ENCODE data around the gene TEAD4. TPM values are rescaled to one million over a fixed set of nuclear protein-coding genes. Genes with fewer than 3 reads are reported as not detected.

Gene TEAD4
- 14.1 and 23.1 TPM in 2 replicates for total RNA-seq

DNA sequence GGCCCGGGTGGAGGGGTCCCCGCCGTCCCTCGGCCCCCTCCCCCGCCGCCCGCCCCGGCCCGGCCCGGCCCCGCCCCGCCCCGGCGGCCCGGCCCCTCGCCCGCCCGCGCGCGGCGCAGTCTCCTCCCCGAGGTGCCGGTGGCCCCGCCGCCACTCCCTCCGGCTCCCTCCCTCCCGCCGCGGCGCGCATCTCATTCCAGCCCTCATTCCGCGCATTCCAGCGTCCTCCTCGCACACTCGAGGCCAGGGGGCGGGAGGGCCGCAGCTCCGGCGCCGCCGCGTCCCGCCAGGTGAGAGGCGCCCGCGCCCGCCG is at the start of gene TEAD4:
Gene TEAD4 (plus strand): TSS at position 206 of the 313 bp plus-strand sequence.

DNA sequence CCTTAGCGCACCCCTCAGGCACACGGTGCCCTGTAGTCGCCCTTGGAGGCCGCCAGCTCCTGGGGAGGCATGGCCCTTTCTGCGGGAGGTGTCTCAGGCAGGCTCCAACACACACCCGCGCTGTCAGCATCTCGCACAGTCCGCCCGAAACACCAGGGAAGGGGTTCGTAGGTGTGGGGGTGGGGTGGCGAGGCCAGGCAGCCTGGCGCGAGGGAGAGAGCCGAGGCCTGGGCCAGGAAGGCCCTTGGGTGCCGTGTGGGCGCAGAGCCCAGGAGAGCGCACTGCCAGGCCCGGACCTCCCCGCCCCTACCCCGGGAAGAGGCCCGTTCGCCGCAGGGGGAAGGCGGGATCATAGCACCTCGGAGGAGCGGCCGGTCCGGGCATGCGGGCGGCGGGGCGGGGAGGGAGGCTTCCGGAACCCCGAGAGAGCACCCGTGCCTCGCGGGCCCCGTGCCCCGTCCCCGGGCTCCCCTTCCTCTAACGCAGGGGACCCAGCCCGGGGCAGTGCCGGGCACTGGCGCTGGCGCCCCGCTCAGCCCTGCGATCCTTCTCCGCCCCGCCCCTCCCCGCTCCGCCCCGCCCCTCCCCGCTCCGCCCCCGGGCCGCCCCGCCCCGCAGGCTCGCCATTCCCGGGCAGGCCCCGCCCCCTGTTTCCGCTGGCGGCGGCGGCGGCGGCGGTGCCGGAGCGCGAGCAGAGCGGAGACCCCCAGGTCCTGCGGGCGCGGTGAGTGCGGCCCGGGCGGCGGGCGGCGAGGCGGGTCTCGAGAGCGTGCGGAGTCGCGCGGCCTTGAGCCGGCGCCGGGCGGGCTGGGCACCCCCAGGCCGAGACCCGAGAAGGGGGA is 117.8 kb downstream of the TEAD4 start, which contains the start of gene TSPAN9:
Gene TSPAN9 (plus strand): TSS at position 650 of the 842 bp plus-strand sequence. CDS start 123,815 bp downstream, outside the sequence.

Other genes with a start within 250 kb of the TEAD4 start
- gene FKBP4, start 164.4 kb upstream of the TEAD4 start, total RNA-seq: 28.8 and 29.6 TPM in 2 replicates
- 7.5 and 12.6 TPM in 2 replicates for gene ITFG2, start 146.7 kb upstream of the TEAD4 start, total RNA-seq
- not detected in 2 replicates for gene NRIP2, start 124.4 kb upstream of the TEAD4 start, total RNA-seq
- gene TEX52, start 102.4 kb upstream of the TEAD4 start, total RNA-seq: not detected in 2 replicates
- 11.7 and 18.8 TPM in 2 replicates for gene FOXM1, start 82.2 kb upstream of the TEAD4 start, total RNA-seq
- 13.3 and 22.4 TPM in 2 replicates for gene RHNO1, start 82.2 kb upstream of the TEAD4 start, total RNA-seq
- 20.9 and 27.4 TPM in 2 replicates for gene TULP3, start 68.5 kb upstream of the TEAD4 start, total RNA-seq
- 27.1 TPM in 2 replicates for gene TSPAN9, start 118.0 kb downstream of the TEAD4 start, total RNA-seq